GM21723 (cell line): ENCODE data around the gene TBC1D17.
A peak's percentile ranks its signal among the peaks of the same experiment; 100 is the strongest.

Source experiments
- ATAC-seq: cut with Tn5 transposase; IDR thresholded peaks from one replicate; pipeline ENCODE4 v1.9.1; 2021; ENCODE audit warnings: mild to moderate bottlenecking, moderate library complexity; ENCODE audit not compliant: unreplicated experiment

The TBC1D17 gene

GRCh38 chr19:49890349-49891311 is 13.1 kb downstream of the TBC1D17 start:
- ATAC-seq, result no peak

GRCh38 chr19:49891393-49891792 is 13.9 kb downstream of the TBC1D17 start:
- no peak for ATAC-seq

- ATAC-seq, result no peak
These were observed 15.2 kb downstream of the TBC1D17 start for GRCh38 chr19:49892716-49893115.

GRCh38 chr19:49894011-49894664 is 16.6 kb downstream of the TBC1D17 start:
- ATAC-seq, result no peak

- no peak for ATAC-seq
These were observed 17.5 kb downstream of the TBC1D17 start for GRCh38 chr19:49894879-49895565.

GRCh38 chr19:49895566-49896297 is 18.2 kb downstream of the TBC1D17 start:
- ATAC-seq, result no peak

GRCh38 chr19:49896863-49897621 is 19.5 kb downstream of the TBC1D17 start, which contains the start of gene IL4I1:
Gene IL4I1 (minus strand): TSS chr19:49896887. CDS start chr19:49896160, 727 bp downstream.
- peak; percentile 47 for ATAC-seq

GRCh38 chr19:49904136-49904535 is 26.6 kb downstream of the TBC1D17 start:
- ATAC-seq, result no peak

- no peak for ATAC-seq
These were observed 29.5 kb downstream of the TBC1D17 start for GRCh38 chr19:49906879-49907564.

- ATAC-seq, result no peak
These were observed 30.4 kb downstream of the TBC1D17 start for GRCh38 chr19:49907745-49908446.

GRCh38 chr19:49908480-49909420 is 31.2 kb downstream of the TBC1D17 start:
- no peak for ATAC-seq

- no peak for ATAC-seq
These were observed 32.7 kb downstream of the TBC1D17 start for GRCh38 chr19:49910179-49910578.

GRCh38 chr19:49911381-49912145 is 34.1 kb downstream of the TBC1D17 start:
- peak; percentile 30 for ATAC-seq

GRCh38 chr19:49912965-49913685 is 35.6 kb downstream of the TBC1D17 start:
- ATAC-seq, result no peak

- no peak for ATAC-seq
These were observed 36.2 kb downstream of the TBC1D17 start for GRCh38 chr19:49913720-49914119.

- no peak for ATAC-seq
These were observed 37.8 kb downstream of the TBC1D17 start for GRCh38 chr19:49915271-49915670.
